SU-DHL-6 (cell line): ENCODE measurements around the gene GREM2.

Experiments
- EZH2phosphoT487 ChIP-seq: fragments of 200-600 bp; sonication (generic), shearing (Covaris generic); conservative IDR thresholded peaks from 2 replicates; pipeline ENCODE4 v1.6.1; 2018; ENCODE audit warnings: mild to moderate bottlenecking, antibody characterized with exemption, low read length, moderate library complexity, mixed read lengths
- TF ChIP-seq, protein P1 (sequence below): fragments of 200-600 bp; sonication (generic); IDR thresholded peaks from one replicate; pipeline ENCODE4 v1.5.1; 2017; ENCODE audit warnings: antibody characterized with exemption, mild to moderate bottlenecking, low read length, moderate library complexity; ENCODE audit not compliant: insufficient read depth, poor library complexity, severe bottlenecking

DNA sequence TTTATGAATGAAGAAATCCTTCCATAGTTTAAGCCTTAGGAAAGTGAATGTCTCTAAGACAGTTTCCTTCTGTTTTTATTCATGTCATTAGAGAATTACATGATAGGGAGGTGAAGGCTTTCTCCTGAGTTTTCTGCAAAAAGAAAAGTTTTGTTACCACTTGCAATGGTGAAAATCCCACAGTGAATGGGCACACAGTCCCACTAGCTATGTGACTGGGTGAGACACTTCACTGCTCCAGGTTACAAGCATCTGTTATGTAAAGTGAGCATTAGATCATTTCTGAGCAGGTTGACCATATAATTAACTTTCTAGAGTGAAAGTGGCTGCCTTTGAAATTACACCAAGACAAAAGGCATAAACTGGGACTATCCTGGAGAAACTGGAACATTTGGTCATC is 38.9 kb upstream of the GREM2 start:
- TF ChIP-seq, protein P1, sequence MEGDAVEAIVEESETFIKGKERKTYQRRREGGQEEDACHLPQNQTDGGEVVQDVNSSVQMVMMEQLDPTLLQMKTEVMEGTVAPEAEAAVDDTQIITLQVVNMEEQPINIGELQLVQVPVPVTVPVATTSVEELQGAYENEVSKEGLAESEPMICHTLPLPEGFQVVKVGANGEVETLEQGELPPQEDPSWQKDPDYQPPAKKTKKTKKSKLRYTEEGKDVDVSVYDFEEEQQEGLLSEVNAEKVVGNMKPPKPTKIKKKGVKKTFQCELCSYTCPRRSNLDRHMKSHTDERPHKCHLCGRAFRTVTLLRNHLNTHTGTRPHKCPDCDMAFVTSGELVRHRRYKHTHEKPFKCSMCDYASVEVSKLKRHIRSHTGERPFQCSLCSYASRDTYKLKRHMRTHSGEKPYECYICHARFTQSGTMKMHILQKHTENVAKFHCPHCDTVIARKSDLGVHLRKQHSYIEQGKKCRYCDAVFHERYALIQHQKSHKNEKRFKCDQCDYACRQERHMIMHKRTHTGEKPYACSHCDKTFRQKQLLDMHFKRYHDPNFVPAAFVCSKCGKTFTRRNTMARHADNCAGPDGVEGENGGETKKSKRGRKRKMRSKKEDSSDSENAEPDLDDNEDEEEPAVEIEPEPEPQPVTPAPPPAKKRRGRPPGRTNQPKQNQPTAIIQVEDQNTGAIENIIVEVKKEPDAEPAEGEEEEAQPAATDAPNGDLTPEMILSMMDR = no peak
- no peak for TF ChIP-seq EZH2phosphoT487
